SW 1271 (cell line): ENCODE data around the gene CREBL2.
"Not testable (repeated sequence)": the region's sequence is repeated elsewhere in the genome, so short reads cannot be mapped to it uniquely, and the experiment has no call there.

ENCODE experiments used
- DNase-seq, 2 experiments: peaks; one replicate each; lab custom pipeline; 2025; lab: John Stamatoyannopoulos, UW

The CREBL2 gene

DNA sequence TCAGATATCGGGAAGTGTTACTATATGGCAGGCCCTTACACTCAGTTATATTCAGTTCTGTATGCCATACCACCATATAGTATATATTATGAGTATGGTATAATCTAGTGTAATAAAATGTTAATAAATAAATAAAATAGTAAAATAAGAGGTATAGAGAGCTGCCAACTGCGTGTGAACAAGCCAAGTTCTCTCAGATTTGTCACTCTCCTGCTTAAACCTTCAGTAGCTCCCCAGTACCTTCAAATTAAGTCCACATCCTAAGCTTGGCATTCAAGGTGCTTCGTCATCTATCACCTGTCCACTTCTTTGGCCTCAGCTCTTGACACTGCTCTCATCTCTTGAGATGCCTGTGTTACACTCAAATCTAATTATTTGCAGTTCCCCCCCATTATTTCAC lies 12.8 kb upstream of the CREBL2 start:
- DNase-seq = no peak

DNA sequence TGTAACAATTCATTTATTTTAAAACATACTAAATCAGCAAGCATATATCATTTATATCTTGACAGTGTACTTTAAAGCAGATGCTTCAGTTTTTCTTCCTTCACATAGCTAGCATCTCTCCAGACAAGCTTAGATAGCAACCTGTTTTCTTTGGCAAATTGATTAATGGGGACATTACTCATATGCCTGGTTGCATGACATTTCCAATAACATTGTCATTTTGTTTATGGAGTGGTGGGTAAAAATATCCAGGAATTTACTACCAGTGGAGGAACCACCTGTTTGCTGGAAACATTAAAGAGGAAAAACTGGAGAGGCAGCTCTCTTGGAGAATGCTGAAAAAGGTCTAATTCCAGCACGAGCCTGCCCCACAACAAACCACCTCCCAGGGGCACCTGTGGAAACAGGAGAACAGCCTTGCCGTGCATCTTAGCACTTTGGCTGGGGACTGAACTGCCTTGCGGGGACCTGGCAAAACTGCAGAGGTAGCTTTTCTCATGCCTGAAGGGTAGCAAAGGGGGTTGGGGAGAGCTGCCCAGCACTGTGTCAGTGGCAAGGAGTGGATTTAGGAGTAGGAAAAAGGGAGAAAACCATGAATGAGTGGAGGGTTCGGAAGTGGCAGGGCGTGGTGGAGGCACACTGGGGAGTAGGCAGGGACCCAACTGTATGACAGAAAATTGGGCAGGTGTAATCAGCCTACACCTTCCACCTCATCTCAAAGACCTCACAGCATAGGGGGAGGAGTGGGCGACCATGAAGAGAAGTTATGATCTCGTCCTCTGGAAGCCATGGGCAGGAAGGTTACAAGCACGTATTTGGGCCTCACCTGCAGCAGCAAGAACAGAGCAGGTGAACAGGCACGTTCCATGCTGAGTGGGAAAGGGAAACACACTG lies 11.7 kb upstream of the CREBL2 start:
- DNase-seq = no peak

DNA sequence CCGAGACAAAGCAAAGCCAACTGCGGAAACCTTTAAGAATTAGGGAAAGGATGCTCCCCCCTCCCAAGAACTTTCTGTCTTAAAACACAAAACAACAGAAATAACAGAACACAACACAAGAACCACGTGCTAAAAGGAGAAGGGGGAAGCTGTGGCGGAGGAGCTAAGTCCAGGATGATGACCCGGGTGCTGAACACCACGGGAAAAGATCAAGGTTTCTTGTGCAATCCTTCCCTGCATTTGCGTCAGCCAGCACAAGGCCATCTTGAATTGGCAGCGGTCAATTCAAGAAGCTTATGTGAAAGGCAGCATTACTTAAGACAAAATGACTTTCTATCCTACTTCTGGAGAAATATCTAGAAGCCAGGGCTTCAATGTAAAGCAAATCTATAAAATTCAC lies 11.0 kb upstream of the CREBL2 start:
- no peak for DNase-seq

DNA sequence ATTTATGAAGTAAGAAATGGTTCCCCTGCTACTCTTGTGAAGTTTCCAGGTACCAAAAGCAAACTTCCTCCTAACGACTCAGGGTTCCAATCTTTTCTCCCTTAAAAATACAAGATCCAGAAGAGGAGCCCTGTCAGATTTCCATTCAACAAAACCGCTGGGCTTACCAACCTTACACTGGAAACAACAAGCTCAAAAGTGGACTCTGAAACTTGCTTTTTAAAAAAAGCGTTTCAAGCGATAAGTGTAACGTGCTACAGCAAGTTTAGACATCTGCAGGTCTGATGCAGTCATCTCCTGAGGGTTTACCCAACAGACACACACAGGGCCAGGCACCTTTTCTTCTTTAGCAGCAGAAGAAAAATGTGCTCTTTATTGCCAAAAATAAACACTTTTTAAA lies 6.9 kb upstream of the CREBL2 start:
- DNase-seq = no peak

DNA sequence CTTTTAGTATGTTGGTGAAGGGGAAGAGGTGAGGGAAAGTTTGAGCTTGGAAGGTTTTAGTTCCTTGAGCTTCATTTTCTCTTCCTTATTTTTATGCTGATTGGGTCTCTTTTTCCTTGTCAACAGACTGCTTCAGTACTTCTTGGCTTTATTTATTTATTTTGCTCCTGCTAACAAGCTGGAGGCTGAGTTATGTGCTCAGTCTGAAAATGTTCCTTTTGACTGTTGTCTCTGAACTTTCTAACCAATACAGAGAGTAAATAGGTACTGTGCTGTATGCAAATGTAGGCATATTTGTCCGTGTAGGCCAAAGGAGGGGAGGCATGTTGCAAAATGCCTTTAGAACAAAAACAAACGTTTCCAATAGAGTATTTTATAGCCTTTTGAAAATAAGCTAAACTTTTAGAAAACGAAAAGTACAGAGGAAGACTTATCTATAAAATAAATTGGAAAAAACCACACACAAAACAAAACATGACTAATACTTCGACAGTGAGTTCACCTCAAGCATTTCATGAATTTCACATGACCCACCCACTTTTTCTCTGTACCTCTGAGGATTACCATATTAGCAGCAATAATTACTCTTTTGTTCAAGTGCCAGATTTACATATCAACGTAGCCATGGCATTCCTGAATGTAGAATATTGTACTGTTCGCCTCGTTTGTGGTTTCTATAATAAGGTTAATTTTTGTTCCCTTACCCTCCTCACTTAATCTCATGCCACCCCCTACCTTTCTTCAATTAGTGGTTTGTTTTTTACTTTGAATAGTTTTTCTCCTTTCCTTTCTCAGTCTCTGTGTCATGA lies 4.7 kb upstream of the CREBL2 start:
- DNase-seq = no peak

DNA sequence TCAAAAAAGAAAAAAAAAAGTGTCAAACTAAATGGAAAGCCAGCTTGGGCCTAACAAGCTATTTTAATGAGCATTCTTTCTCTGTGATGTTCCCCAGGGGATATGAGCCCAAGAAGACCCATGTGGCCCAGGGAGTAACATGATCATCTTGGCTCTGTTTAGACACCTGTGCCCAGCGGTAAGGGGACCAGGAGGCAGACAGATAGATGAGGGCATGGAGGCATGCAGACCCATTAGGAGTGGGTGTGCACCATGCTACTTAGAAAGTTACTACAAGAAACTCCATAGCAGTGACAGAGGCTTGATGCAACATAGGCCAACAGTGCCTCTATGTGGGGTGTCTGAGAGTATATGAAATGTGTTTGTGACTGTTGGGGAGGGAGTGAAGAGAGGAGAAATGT lies 3.1 kb upstream of the CREBL2 start:
- DNase-seq = no peak

DNA sequence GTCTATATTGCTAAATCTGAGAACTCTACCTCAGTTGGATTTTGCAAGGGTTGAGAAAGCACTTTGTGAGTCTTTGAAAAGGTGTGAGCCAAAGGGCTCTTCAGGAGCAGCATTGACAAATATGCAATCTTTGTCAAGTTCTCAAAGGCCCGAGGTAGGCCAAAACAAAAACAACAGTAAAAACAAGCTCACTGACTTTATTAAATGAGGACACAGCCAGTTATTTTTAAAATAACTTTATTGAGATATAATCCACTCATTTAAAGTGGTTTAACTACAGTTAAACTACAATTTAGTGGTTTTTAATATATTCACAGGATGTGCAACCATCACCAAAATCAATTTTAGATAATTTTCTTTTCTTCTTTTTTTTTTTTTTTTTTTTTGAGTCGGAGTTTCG lies 2.0 kb upstream of the CREBL2 start:
- no peak for DNase-seq

DNA sequence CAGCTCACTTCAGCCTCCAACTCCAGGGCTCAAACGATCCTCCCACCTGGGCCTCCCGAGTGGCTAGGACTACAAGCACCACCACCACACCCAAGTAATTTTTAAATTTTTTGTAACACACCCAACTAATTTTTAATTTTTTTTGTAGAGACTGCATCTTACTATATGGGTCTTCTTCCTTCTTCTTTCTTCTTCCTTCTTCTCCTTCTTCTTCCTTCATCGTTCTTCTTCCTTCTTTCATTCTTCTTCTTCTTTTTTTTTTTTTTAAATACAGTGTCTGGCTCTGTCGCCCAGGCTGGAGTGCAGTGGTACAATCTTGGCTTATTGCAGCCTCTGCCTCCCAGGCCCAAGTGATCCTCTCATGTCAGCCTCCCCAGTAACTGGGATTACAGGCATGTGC lies 965 bp upstream of the CREBL2 start:
- no peak for DNase-seq

DNA sequence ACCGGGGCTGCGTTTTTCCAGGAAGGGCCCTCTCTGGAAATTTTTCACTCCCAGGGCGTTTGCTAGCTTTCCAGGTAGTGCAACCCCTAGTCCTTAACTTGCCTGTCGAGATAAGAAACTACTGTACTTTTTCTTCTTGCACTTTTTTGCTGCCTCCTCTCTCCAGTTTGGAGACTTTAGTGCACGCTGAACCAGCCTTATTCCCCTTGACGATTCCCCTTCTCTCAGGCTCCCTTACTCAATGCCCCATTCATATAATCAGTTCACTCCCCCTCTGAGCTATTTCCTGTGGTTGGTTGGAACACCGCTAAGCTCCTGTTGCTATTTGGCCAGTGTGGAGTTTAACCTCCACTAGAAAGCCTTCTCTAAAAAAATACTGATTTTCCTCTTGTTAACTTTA lies 682 bp downstream of the CREBL2 start:
- peak in 1 of 2 experiments; percentile 75 for DNase-seq

DNA sequence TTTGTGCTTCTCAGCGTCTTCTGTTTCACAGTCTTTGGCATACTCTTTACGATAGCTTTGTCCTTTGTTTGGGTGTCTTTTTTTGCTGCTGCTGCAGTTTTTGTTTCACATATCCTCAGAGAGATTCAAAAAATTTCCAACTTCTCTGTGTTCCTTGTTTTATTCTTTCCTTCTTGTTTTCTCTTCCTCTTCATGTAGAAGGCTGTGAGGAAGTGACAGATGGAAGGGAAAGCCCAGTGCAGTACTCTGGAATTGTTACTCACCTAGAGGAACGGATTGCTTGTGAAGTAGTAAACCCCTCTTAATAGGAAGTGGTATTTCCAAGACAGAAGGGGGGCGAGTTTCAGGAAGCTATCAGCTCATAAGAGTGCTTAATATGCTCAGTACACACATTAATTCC lies 1.7 kb downstream of the CREBL2 start:
- no peak for DNase-seq

DNA sequence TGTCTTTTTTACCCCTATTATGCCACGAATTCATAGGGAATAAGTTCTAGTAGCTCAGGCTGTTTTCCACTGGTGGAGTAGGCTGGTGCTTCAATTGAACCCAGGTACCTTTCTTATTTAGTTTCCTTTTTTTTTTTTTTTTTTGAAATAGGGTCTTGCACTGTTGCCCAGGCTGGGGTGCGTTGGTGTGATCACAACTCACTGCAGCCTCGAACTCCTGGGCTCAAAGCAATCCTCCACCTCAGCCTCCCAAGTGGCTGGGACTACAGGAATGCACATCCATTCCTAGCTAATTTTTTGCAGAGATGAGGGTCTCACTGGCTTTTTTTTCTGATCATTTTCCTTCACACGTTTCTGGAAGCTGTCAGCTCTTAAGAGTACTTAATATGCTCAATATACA lies 2.7 kb downstream of the CREBL2 start:
- no peak for DNase-seq

DNA sequence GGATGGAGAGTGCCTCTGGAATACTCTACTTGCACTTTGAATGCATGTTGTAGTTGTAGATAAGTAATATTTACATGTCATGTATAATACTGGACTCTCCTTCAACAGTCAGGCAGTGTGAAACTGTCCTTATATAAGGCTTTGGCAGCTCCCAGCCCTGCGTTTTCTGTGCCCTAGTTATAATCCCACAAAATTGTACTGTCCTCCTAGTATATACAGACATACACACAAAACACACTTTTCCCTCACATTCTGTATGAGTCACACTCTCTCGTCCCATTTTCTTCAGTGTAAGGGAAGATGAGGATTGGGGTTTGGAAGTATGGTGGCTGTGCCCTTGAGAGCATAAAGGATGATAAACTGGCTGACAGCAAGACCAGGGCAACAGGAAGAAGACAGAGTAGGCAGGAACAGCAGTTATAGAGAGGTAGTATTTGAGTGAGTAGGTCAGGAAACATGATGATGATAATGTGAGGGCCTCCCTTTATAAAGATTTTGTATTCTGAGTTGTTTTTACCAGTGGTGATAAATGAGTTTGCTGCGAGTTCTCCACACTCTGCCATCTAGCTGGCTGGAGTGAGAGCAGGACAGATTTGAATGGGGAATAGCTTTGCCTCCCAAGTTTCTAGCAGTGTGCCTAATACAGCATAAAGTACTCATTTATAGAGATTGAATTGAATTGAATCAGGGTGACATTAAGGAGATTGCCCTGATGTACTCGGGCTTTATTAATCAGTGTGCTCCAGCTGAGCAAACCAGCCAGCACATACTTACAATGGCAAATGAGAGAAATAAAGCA lies 5.0 kb downstream of the CREBL2 start:
- DNase-seq = no peak

DNA sequence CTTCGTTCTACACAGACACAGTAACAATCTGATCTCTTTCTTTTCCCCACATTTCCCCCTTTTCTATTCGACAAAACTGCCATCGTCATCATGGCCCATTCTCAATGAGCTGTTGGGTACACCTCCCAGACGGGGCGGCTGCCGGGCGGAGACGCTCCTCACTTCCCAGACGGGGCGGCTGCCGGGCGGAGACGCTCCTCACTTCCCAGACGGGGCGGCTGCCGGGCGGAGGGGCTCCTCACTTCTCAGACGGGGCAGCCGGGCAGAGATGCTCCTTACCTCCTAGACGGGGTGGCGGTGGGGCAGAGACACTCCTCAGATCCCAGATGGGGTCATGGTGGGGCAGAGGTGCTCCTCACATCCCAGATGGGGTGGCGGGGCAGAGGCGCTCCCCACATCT lies 6.4 kb downstream of the CREBL2 start:
- not testable (repeated sequence) for DNase-seq

DNA sequence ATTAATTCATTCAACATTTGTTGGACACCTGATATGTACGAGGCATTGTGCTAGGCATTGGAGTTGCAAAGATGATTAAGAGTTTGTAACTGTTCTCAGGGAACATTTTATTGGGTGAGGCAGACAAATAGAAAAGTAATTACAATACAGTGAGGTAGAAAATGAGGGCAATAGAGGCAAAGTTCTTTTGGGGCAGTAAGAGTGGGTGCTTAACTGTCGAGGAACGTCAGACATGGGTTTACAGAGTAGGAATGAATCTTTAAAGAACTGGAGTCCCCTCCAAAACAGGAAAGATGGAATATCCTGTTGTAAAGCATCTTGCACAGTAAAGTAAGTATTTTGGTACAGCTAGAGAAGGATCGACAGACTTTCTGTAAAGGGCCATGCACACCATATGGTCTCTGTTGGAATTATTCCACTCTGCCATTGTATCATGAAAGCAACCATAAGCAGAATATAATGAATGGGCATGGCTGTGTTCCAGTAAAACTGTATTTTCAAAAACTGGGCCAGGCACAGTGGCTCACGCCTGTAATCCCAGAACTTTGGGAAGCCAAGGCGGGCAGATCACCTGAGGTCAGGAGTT lies 9.1 kb downstream of the CREBL2 start:
- no peak for DNase-seq

DNA sequence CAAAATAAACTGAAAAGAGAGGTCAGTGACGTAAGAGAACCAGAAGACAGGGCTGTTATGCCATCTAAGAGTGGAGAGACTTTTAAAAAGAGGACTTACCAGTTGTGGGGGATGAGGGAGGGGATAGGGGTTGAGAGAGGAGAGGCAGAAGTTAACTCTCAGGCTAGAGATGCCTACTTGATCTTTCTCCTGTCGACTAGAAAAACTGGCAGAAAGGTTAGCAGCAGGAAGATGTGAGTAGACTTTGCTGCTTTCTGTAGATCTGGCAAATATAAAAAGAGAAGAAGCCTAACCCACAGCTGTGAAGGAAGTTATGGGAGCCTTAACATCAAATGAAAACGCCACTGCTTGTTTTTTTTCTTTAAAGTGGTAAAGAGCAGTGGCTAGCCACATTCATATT lies 10.7 kb downstream of the CREBL2 start:
- no peak for DNase-seq

DNA sequence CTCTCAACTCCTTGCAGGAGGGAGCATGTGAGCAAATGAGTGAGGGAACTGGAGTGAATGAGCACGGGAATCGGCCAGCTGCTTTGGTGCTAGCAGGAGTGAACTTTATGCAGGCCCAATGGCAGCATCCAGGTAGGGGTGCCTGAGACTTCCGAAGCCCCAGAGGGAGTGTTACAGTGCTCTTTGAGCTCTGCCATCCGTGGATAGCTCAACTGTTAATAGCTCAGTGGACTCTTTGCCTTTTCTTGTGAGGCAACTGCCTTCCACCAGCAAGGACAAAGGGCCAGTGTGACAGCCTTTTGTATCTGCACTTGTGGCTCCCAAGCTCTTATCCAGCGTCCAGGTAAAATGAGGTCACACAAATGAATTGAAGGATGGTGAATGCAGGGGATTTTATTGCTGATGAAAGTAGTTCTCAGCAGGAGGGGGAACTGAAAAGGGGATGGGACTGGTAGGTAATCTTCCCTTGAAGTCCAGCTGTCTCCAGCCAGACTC lies 12.9 kb downstream of the CREBL2 start:
- DNase-seq = no peak

DNA sequence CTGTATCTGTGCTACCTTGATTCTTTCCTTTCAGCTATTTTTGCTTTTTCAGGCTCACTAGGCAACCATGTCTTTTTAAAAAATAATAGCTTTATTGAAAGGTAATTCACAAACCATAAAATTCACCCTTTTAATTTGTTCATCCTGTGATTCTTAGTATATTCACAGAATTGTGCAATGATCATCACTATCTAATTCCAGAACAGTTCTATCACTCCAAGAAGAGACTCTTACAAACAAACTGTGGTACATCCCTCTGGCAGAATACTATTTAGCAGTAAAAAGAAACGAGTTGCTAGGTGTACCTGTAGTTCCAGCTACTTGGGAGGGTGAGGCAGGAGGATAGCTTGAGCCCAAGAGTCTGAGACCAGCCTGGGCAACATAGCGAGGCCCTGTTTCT lies 14.8 kb downstream of the CREBL2 start:
- DNase-seq = no peak

DNA sequence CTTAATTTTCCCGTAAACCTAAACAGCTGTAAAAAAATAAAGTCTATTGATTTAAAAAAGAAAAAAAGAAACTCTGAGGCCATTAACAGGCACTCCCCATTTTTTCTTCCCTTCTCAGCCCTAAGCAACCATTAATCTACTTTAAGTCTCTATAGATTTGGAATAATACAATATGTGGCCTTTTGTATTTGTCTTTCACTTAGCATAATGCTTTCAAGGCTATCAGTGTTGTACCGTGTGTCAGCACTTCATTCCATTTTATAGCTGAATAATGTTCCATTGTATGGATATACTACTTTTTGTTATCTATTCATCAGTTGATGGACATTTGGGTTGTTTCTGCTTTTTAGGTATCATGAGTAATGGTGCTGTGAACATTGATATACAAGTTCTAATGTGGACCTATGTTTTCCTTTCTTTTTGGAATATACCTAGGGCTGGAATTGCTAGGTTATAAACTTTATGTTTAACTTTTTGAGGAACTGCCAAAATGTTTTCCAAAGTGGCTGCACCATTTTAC lies 15.7 kb downstream of the CREBL2 start:
- DNase-seq = no peak

DNA sequence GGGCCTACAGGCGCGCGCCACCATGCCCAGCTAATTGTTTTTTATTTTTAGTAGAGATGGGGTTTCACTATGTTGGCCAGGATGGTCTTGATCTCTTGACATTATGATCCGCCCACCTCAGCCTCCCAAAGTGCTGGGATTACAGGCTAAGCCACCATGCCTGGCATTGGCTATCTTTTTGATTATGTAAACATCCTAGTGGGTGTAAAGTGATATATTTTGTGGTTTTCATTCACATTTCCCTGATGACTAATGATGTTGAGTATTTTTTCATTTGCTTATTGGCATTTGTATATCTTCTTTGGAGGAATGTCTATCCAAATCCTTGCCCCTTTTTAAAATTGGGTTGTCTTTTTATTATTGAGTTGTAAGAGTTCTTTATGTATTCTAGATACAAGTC lies 16.3 kb downstream of the CREBL2 start:
- DNase-seq = peak in 1 of 2 experiments; percentile 36

DNA sequence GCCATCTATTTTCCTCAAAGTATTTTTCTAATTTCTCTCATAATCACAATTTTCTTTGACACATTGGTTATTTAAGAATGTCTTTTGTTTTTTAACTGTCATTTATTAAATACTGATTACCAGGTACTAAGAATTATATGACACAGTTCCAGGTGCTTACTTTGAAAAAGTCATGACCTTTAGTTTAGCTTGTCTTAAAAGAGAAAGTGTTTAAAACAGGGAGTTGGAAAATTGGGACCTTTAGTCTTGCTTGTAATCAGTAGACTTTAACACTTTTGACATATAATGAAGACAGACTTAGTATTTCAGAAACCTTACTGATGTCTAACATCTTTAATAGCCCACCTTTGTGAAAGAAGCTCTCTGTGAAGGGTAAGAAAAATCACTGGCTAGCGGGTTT lies 19.2 kb downstream of the CREBL2 start:
- DNase-seq = no peak

DNA sequence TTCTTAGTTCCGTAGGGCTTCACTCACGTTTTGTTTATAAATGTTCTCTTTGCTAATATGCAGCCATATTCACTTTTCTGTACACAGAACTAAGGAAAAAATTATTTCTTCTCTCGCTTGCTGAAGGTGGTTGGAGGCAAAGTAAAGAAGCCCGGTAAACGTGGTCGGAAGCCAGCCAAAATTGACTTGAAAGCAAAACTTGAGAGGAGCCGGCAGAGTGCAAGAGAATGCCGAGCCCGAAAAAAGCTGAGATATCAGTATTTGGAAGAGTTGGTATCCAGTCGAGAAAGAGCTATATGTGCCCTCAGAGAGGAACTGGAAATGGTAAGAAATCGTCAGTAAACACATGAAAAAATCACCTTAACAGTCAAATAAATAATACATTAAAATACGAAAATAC lies 24.0 kb downstream of the CREBL2 start:
- DNase-seq = no peak

DNA sequence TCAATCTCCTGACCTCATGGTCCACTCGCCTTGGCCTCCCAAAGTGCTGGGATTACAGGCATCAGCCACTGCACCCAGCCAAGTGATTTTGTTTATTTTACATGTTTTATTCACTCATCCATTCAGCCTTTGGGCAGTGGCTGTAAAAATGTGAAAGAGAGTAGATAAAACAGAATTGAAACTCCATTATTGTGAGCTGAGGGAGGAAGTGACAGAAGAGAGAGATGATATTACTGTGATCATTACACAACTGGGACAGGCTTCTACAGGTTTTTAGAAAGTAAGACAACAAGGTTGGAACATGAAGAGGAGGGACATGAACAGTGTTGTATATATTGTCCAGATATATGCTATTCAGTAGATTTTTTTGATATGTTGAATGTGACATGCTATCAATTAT lies 25.0 kb downstream of the CREBL2 start:
- DNase-seq = no peak
